Lower leg skin (tissue), 3 donors: Measurements from ENCODE around the gene EEF1AKMT4.

Experiments
- POLR2A ChIP-seq, 2 donors: fragments of 450-650 bp; IDR thresholded peaks; one replicate each; pipeline ENCODE4 v1.6.1; 2016 to 2017; ENCODE audit warnings: antibody characterized with exemption in 2 of 2, mild to moderate bottlenecking in 1 of 2, moderate library complexity in 1 of 2
- TF ChIP-seq, protein P1 (sequence below), 3 donors: fragments of 450-650 bp; IDR thresholded peaks; one replicate each; pipeline ENCODE4 v1.5.1; 2016; ENCODE audit warnings: antibody characterized with exemption in 3 of 3, mild to moderate bottlenecking in 3 of 3, moderate library complexity in 2 of 3

GRCh38 chr3:184291738-184292445 is 42.4 kb downstream of the EEF1AKMT4 start:
- TF ChIP-seq, protein P1, sequence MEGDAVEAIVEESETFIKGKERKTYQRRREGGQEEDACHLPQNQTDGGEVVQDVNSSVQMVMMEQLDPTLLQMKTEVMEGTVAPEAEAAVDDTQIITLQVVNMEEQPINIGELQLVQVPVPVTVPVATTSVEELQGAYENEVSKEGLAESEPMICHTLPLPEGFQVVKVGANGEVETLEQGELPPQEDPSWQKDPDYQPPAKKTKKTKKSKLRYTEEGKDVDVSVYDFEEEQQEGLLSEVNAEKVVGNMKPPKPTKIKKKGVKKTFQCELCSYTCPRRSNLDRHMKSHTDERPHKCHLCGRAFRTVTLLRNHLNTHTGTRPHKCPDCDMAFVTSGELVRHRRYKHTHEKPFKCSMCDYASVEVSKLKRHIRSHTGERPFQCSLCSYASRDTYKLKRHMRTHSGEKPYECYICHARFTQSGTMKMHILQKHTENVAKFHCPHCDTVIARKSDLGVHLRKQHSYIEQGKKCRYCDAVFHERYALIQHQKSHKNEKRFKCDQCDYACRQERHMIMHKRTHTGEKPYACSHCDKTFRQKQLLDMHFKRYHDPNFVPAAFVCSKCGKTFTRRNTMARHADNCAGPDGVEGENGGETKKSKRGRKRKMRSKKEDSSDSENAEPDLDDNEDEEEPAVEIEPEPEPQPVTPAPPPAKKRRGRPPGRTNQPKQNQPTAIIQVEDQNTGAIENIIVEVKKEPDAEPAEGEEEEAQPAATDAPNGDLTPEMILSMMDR (IDR thresholded peaks at IDR 0.05): no peak
- no peak for TF ChIP-seq POLR2A (IDR thresholded peaks at IDR 0.05)
